Measurements from ENCODE around the gene WDFY4. TPM values are rescaled to one million over a fixed set of nuclear protein-coding genes. Genes with fewer than 3 reads are reported as not detected.

The WDFY4 gene
- polyA plus RNA-seq, 1 of the 3 experiments (the other 2 are of a cell fraction): not detected

DNA sequence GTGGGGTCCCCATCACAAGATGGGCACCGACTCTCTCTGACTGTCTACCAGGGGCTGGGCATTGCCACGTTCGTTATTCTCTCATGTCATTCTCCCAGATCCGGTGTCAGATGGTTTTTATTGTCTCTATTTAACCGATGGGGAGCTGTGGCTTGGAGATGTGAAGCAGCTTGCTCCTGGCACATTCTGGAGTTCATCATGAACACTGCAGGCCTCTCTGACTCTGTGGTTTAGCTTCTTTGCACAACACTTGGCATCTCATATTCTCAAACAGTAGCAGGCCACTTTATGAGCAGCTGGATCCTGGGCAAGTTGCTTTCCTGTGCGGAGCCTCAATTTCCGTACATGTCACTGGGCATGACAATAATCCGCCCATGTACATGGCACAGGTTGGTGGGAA is 135.1 kb downstream of the WDFY4 start:
- POLR2A ChIA-PET: no interaction called here

More for the DNA sequence above, 135.1 kb downstream of the WDFY4 start:
- H3K79me2 ChIP-seq (ENCODE audit: insufficient read depth): no peaks in the 10 kb centered on the region
- no peaks in the 10 kb centered on the region for H3K9me2 ChIP-seq
- TF ChIP-seq RAD21 (IDR thresholded peaks at IDR 0.05; ENCODE audit: low read length) (no peak), GABPA (IDR thresholded peaks at IDR 0.05; ENCODE audit: low read depth) (no peak), YY1 (IDR thresholded peaks at IDR 0.05; ENCODE audit: low read depth) (no peak), TCF12 (IDR thresholded peaks at IDR 0.05) (no peak), RCOR1 (IDR thresholded peaks at IDR 0.05; ENCODE audit: low read length) (no peak), EZH2phosphoT487 (IDR thresholded peaks at IDR 0.05; ENCODE audit: borderline replicate concordance, low read depth) (no peak), FOXJ3 (CRISPR knock-in tag; IDR thresholded peaks at IDR 0.05) (no peak), TEAD4 (IDR thresholded peaks at IDR 0.05; ENCODE audit: borderline replicate concordance, insufficient read depth) (no peak), NRF1 (IDR thresholded peaks at IDR 0.05; ENCODE audit: low read depth, low read length) (no peak), NFIC (IDR thresholded peaks at IDR 0.05; ENCODE audit: borderline replicate concordance) (no peak), JUND (IDR thresholded peaks at IDR 0.05) (no peak), MXI1 (IDR thresholded peaks at IDR 0.05; ENCODE audit: low read depth, low read length) (no peak), FOXM1 (IDR thresholded peaks at IDR 0.05; ENCODE audit: low read depth) (no peak)
- TF ChIP-seq, protein P1, sequence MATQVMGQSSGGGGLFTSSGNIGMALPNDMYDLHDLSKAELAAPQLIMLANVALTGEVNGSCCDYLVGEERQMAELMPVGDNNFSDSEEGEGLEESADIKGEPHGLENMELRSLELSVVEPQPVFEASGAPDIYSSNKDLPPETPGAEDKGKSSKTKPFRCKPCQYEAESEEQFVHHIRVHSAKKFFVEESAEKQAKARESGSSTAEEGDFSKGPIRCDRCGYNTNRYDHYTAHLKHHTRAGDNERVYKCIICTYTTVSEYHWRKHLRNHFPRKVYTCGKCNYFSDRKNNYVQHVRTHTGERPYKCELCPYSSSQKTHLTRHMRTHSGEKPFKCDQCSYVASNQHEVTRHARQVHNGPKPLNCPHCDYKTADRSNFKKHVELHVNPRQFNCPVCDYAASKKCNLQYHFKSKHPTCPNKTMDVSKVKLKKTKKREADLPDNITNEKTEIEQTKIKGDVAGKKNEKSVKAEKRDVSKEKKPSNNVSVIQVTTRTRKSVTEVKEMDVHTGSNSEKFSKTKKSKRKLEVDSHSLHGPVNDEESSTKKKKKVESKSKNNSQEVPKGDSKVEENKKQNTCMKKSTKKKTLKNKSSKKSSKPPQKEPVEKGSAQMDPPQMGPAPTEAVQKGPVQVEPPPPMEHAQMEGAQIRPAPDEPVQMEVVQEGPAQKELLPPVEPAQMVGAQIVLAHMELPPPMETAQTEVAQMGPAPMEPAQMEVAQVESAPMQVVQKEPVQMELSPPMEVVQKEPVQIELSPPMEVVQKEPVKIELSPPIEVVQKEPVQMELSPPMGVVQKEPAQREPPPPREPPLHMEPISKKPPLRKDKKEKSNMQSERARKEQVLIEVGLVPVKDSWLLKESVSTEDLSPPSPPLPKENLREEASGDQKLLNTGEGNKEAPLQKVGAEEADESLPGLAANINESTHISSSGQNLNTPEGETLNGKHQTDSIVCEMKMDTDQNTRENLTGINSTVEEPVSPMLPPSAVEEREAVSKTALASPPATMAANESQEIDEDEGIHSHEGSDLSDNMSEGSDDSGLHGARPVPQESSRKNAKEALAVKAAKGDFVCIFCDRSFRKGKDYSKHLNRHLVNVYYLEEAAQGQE (IDR thresholded peaks at IDR 0.05; ENCODE audit: low read depth, low read length): no peak
- TF ChIP-seq, protein P2, sequence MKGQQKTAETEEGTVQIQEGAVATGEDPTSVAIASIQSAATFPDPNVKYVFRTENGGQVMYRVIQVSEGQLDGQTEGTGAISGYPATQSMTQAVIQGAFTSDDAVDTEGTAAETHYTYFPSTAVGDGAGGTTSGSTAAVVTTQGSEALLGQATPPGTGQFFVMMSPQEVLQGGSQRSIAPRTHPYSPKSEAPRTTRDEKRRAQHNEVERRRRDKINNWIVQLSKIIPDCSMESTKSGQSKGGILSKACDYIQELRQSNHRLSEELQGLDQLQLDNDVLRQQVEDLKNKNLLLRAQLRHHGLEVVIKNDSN (IDR thresholded peaks at IDR 0.05; ENCODE audit: borderline replicate concordance, low read depth): no peak
- TF ChIP-seq, protein P3, sequence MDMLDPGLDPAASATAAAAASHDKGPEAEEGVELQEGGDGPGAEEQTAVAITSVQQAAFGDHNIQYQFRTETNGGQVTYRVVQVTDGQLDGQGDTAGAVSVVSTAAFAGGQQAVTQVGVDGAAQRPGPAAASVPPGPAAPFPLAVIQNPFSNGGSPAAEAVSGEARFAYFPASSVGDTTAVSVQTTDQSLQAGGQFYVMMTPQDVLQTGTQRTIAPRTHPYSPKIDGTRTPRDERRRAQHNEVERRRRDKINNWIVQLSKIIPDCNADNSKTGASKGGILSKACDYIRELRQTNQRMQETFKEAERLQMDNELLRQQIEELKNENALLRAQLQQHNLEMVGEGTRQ (IDR thresholded peaks at IDR 0.05; ENCODE audit: borderline replicate concordance, low read depth, low read length): no peak
- TF ChIP-seq, protein P4, sequence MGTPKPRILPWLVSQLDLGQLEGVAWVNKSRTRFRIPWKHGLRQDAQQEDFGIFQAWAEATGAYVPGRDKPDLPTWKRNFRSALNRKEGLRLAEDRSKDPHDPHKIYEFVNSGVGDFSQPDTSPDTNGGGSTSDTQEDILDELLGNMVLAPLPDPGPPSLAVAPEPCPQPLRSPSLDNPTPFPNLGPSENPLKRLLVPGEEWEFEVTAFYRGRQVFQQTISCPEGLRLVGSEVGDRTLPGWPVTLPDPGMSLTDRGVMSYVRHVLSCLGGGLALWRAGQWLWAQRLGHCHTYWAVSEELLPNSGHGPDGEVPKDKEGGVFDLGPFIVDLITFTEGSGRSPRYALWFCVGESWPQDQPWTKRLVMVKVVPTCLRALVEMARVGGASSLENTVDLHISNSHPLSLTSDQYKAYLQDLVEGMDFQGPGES (IDR thresholded peaks at IDR 0.05; ENCODE audit: low read depth, low read length): no peak
- TF ChIP-seq, protein P5, sequence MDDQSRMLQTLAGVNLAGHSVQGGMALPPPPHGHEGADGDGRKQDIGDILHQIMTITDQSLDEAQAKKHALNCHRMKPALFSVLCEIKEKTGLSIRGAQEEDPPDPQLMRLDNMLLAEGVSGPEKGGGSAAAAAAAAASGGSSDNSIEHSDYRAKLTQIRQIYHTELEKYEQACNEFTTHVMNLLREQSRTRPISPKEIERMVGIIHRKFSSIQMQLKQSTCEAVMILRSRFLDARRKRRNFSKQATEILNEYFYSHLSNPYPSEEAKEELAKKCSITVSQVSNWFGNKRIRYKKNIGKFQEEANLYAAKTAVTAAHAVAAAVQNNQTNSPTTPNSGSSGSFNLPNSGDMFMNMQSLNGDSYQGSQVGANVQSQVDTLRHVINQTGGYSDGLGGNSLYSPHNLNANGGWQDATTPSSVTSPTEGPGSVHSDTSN (IDR thresholded peaks at IDR 0.05): no peak
- no peaks in the 10 kb centered on the region for H3K27me3 ChIP-seq (ENCODE audit: insufficient read depth)
- H3F3A ChIP-seq (replicated peaks; ENCODE audit: insufficient read depth): no peaks in the 10 kb centered on the region
- DNase-seq: no peak
- CTCF ChIA-PET: interaction anchor here (1.5 kb wide), 1 partner anchor 8 kb away, joined by 3 read pairs; no protein-coding TSS in a partner anchor
- 27% methylated on average over 4 of the region's 8 CpGs for WGBS (ENCODE audit: low lambda C conversion rate)
- no peaks in the 10 kb centered on the region for H3K36me3 ChIP-seq (replicated peaks in 1 of 2; ENCODE audit: control insufficient read depth in 1 of 2, insufficient read depth in 2 of 2, low read length in 1 of 2)
- no peak overlapping the region for H3K9ac ChIP-seq
- H4K20me1 ChIP-seq (ENCODE audit: insufficient read depth): no peaks in the 10 kb centered on the region
- no peak overlapping the region for H3K27ac ChIP-seq (ENCODE audit: low read depth in 2 of 2, low read length in 1 of 2)
- no peak overlapping the region for H3K4me3 ChIP-seq (ENCODE audit: low read depth in 2 of 2, low read length in 1 of 2)
- no peak overlapping the region for H3K4me2 ChIP-seq
- no peak overlapping the region for H2AFZ ChIP-seq (ENCODE audit: low read depth)
- H3K4me1 ChIP-seq (ENCODE audit: control insufficient read depth in 1 of 2, insufficient read depth in 2 of 2, low read depth in 1 of 2, low read length in 1 of 2): peaks cover 0 to 2% of the 10 kb centered on the region in 2 experiments; a peak in 1 of 4 replicates
- no peaks in the 10 kb centered on the region for H3K9me3 ChIP-seq
